HepG2 (cell line): ENCODE data around the gene TBC1D30.

Source experiments
- CBX2 ChIP-seq, 2 experiments: fragments of 200-600 bp in 1 of 2; sonication (generic); formaldehyde crosslinking in 1 of 2; IDR thresholded peaks; 2 replicates each; pipeline versions ENCODE4 v1.7.0 to v1.8.1; 2018 to 2022; ENCODE audit warnings: low read depth in 2 of 2, low read length in 1 of 2, mild to moderate bottlenecking in 1 of 2, missing genetic modification reagents in 1 of 2
- CTCF ChIP-seq: sonication (generic); formaldehyde crosslinking; IDR thresholded peaks from 2 replicates; pipeline ENCODE4 v1.5.0; 2020; ENCODE audit warnings: mild to moderate bottlenecking, missing genetic modification reagents, moderate library complexity
- GPBP1L1 ChIP-seq: sonication (generic); formaldehyde crosslinking; IDR thresholded peaks from 2 replicates; pipeline ENCODE4 v1.5.0; 2020; ENCODE audit warnings: mild to moderate bottlenecking, missing genetic modification reagents
- HNF4A ChIP-seq: sonication (generic); formaldehyde crosslinking; IDR thresholded peaks from 2 replicates; pipeline ENCODE4 v1.4.0; 2020; ENCODE audit warnings: missing genetic modification reagents
- KLF9 ChIP-seq: IDR thresholded peaks from 2 replicates; pipeline ENCODE4 v1.6.1; 2016; ENCODE audit warnings: low read depth
- MYC ChIP-seq: sonication (generic); formaldehyde crosslinking; IDR thresholded peaks from 2 replicates; pipeline ENCODE4 v1.9.0; 2021; ENCODE audit warnings: missing genetic modification reagents, borderline replicate concordance
- REST ChIP-seq, 2 experiments: IDR thresholded peaks; 2 replicates each; pipeline ENCODE4 v1.6.1; 2011 to 2012; ENCODE audit warnings: low read length in 2 of 2, borderline replicate concordance in 1 of 2, low read depth in 1 of 2, mild to moderate bottlenecking in 1 of 2, moderate library complexity in 1 of 2
- U2AF1 ChIP-seq: fragments of 200-400 bp; formaldehyde crosslinking; optimal IDR thresholded peaks from 2 replicates; pipeline ENCODE3; 2017; ENCODE audit warnings: mild to moderate bottlenecking, low read depth, low read length

- no peak for TF ChIP-seq KLF9 (CRISPR knock-in tag)
- TF ChIP-seq CBX2 (IDR thresholded peaks at IDR 0.05; ENCODE audit: low read depth, low read length) = no peak
- no peak for TF ChIP-seq CBX2 (CRISPR knock-in tag; IDR thresholded peaks at IDR 0.05; ENCODE audit: low read depth)
- TF ChIP-seq REST (IDR thresholded peaks at IDR 0.05; ENCODE audit: borderline replicate concordance in 1 of 2, low read depth in 1 of 2, low read length in 2 of 2) = no peak
- no peak for TF ChIP-seq GPBP1L1 (CRISPR knock-in tag)
- TF ChIP-seq CTCF (CRISPR knock-in tag) = no peak
- TF ChIP-seq U2AF1 = no peak
- no peak for TF ChIP-seq MYC (CRISPR knock-in tag)
- no peak for TF ChIP-seq HNF4A (CRISPR knock-in tag)
Observed at GRCh38 chr12:64911081-64911480, 86.6 kb downstream of the TBC1D30 start.
